ENCODE data around the gene ARHGAP24.

The ARHGAP24 gene

DNA sequence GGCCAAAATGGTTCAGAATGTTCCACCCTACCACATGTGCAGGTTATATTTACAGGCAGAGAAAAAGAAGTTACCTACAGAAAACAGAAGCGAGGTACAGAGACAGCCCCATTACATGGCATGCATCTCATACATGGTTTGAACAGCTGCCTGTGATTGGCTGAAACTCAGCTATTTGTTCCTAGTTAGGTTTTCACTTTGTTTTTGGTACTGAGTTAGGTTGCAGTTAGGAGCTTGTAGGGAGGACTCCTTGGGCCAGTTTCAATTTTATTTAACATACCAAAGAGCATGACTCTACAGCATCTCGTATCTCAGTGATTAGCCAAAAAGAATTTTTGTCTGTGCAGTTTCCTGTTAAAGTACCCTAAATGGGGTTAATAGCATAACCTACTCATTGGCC, 492.9 kb downstream of the ARHGAP24 start:
- no peaks in the 10 kb centered on the region for H3K27me3 ChIP-seq (ENCODE audit: control insufficient read depth in 1 of 2, insufficient read depth in 2 of 2, low read length in 2 of 2)
- no peak overlapping the region for H3K27ac ChIP-seq (ENCODE audit: low read depth, low read length)
- H3K4me1 ChIP-seq (ENCODE audit: control insufficient read depth in 1 of 2, insufficient read depth in 2 of 2, low read length in 2 of 2): no peaks in the 10 kb centered on the region
- no peak overlapping the region for H3K4me3 ChIP-seq (ENCODE audit: low read depth in 1 of 2, low read length in 2 of 2)
- H3K36me3 ChIP-seq (ENCODE audit: control insufficient read depth in 1 of 2, insufficient read depth in 2 of 2, low read length in 2 of 2): no peaks in the 10 kb centered on the region
- H3K9ac ChIP-seq (ENCODE audit: low read depth in 1 of 2, low read length in 2 of 2): no peak overlapping the region
- H3K9me3 ChIP-seq (ENCODE audit: control insufficient read depth in 1 of 2, low read length in 2 of 2): no peaks in the 10 kb centered on the region

DNA sequence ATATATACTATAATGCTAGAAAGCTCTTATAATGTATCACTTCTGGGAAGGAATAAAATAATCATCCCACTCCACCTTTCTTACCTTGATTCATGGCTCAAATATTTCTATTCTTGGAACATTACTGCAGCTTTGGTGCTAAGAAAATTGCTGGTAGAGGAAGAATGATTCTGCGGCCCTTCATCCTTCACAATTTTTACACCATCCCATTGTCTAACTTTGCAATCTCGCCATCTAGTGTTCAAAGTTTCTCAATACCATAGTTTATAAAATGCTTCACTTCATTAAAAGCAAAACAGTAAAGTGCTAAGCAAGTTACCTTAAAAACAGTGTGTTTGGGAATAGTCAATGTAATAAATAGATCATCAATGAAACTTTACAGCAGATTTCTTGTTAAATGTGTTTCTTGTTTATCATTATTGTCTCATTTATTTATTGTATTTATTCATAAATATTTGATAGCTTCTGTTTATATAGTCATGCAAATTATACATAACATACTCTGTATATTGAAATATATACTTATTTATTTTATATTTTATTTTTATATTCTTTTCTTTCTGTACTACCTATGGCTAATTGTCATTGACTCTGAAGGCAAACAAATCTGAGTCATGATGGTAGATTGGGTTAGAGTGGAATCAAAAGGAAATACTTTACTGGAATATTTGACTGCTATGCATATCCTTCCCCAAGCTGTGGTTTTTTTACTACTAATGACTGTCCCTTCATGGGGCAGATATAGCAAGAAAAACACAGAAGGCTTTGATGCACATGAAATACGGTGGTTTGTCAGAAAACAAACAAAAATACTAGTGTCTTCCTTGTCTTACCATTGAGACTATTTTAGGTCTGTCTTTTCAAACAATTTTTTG, 494.2 kb downstream of the ARHGAP24 start:
- Histone ChIP-seq H3K27me3 (ENCODE audit: control insufficient read depth in 1 of 2, insufficient read depth in 2 of 2, low read length in 2 of 2) (no peaks in the 10 kb centered on the region), H3K27ac (ENCODE audit: low read depth, low read length) (no peak overlapping the region), H3K36me3 (ENCODE audit: control insufficient read depth in 1 of 2, insufficient read depth in 2 of 2, low read length in 2 of 2) (no peaks in the 10 kb centered on the region), H3K9ac (ENCODE audit: low read depth in 1 of 2, low read length in 2 of 2) (no peak overlapping the region), H3K4me3 (ENCODE audit: low read depth in 1 of 2, low read length in 2 of 2) (no peak overlapping the region), H3K9me3 (ENCODE audit: control insufficient read depth in 1 of 2, low read length in 2 of 2) (no peaks in the 10 kb centered on the region), H3K4me1 (ENCODE audit: control insufficient read depth in 1 of 2, insufficient read depth in 2 of 2, low read length in 2 of 2) (no peaks in the 10 kb centered on the region)

DNA sequence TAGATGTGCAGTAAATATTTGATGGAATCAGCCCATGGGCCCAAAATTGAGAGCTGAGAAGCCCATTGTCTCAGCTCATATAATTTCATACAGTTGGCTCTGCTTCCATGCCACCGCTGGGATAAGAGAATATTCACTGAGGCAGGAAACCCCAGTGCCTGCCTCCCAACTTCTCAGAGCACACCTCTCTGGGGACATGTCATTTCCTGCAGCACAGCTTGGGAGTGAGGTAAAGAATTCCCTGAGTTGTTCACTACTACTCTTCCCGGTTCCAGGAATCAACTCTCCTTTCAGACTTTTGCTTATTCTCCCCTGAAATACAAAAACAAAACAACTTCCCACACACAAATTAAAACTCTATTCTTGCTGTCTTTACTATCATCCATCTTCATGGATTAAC, 495.6 kb downstream of the ARHGAP24 start:
- no peak overlapping the region for H3K4me3 ChIP-seq (ENCODE audit: low read depth in 1 of 2, low read length in 2 of 2)
- H3K9ac ChIP-seq (ENCODE audit: low read depth in 1 of 2, low read length in 2 of 2): no peak overlapping the region
- H3K36me3 ChIP-seq (ENCODE audit: control insufficient read depth in 1 of 2, insufficient read depth in 2 of 2, low read length in 2 of 2): no peaks in the 10 kb centered on the region
- no peak overlapping the region for H3K27ac ChIP-seq (ENCODE audit: low read depth, low read length)
- no peaks in the 10 kb centered on the region for H3K4me1 ChIP-seq (ENCODE audit: control insufficient read depth in 1 of 2, insufficient read depth in 2 of 2, low read length in 2 of 2)
- H3K27me3 ChIP-seq (ENCODE audit: control insufficient read depth in 1 of 2, insufficient read depth in 2 of 2, low read length in 2 of 2): no peaks in the 10 kb centered on the region
- H3K9me3 ChIP-seq (ENCODE audit: control insufficient read depth in 1 of 2, low read length in 2 of 2): no peaks in the 10 kb centered on the region

DNA sequence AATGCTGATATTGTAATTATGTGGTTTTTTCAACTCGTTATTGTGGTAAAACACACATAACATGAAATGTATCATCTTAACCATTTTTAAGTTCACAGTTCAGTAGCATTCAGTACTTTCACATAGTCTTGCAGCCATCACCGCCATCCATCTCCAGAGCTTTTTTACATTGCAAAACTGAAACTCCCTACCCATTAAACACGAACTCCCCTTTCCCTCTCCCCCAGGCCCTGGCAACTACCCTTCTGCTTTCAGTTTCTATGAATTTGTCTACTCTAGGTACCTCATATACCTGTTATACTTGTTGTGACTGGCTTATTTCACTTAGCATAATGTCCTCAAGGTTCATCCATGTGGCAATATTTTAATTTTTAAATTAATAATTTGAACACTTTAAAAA, 504.3 kb downstream of the ARHGAP24 start:
- H3K4me3 ChIP-seq (ENCODE audit: low read depth in 1 of 2, low read length in 2 of 2): no peak overlapping the region
- peaks cover 0 to 3% of the 10 kb centered on the region in 2 donors for H3K36me3 ChIP-seq (ENCODE audit: control insufficient read depth in 1 of 2, insufficient read depth in 2 of 2, low read length in 2 of 2)
- H3K27me3 ChIP-seq (ENCODE audit: control insufficient read depth in 1 of 2, insufficient read depth in 2 of 2, low read length in 2 of 2): no peaks in the 10 kb centered on the region
- H3K27ac ChIP-seq (ENCODE audit: low read depth, low read length): no peak overlapping the region
- H3K9me3 ChIP-seq (ENCODE audit: control insufficient read depth in 1 of 2, low read length in 2 of 2): no peaks in the 10 kb centered on the region
- no peak overlapping the region for H3K9ac ChIP-seq (ENCODE audit: low read depth in 1 of 2, low read length in 2 of 2)
- H3K4me1 ChIP-seq (ENCODE audit: control insufficient read depth in 1 of 2, insufficient read depth in 2 of 2, low read length in 2 of 2): no peaks in the 10 kb centered on the region

DNA sequence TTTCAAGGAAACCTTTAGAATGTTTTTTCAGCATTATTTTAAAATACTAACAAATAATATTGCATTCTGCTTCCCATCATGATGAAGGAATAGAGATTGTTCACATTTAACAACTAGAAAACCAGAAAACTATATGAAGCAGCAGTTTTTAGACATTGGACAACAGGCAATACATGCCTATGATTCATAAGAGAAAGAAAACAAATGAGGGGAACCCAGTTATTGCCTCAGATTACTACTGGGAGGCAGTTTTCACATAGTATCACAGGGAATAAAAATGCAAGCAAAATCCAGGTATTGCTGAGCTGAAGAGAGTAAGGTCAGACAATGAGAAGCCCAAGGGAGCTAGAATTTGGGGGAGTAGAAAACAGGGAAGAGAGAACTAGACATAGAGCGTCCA, 511.3 kb downstream of the ARHGAP24 start:
- H3K9ac ChIP-seq (ENCODE audit: low read depth in 1 of 2, low read length in 2 of 2): no peak overlapping the region
- H3K4me1 ChIP-seq (ENCODE audit: control insufficient read depth in 1 of 2, insufficient read depth in 2 of 2, low read length in 2 of 2): no peaks in the 10 kb centered on the region
- no peaks in the 10 kb centered on the region for H3K27me3 ChIP-seq (ENCODE audit: control insufficient read depth in 1 of 2, insufficient read depth in 2 of 2, low read length in 2 of 2)
- no peaks in the 10 kb centered on the region for H3K9me3 ChIP-seq (ENCODE audit: control insufficient read depth in 1 of 2, low read length in 2 of 2)
- H3K36me3 ChIP-seq (ENCODE audit: control insufficient read depth in 1 of 2, insufficient read depth in 2 of 2, low read length in 2 of 2): peaks cover 0 to 2% of the 10 kb centered on the region in 2 donors
- H3K4me3 ChIP-seq (ENCODE audit: low read depth in 1 of 2, low read length in 2 of 2): no peak overlapping the region
- H3K27ac ChIP-seq (ENCODE audit: low read depth, low read length): no peak overlapping the region

DNA sequence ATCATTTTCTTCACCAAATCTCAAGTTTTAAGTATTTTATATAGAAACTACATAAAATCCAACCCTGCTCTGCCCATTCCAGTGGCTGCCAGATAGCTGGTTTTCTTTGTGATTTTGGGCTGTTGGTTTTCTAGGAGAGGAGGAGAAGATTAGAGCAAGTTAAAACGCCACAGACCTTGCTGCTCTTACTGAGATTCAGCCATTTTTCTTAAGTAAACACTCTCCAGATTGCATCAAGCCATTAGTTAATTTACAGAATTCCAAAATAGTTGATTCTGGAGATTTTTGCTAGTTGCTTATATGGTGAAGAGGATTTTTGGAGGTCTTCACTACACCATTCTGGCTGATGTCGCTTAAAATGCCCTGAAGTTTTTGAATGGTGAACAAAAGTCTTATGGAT, 518.7 kb downstream of the ARHGAP24 start:
- H3K36me3 ChIP-seq (ENCODE audit: control insufficient read depth in 1 of 2, insufficient read depth in 2 of 2, low read length in 2 of 2): peaks cover 9 to 11% of the 10 kb centered on the region in 2 donors
- H3K4me3 ChIP-seq (ENCODE audit: low read depth in 1 of 2, low read length in 2 of 2): no peak overlapping the region
- H3K9me3 ChIP-seq (ENCODE audit: control insufficient read depth in 1 of 2, low read length in 2 of 2): no peaks in the 10 kb centered on the region
- H3K4me1 ChIP-seq (ENCODE audit: control insufficient read depth in 1 of 2, insufficient read depth in 2 of 2, low read length in 2 of 2): no peaks in the 10 kb centered on the region
- H3K27ac ChIP-seq (ENCODE audit: low read depth, low read length): no peak overlapping the region
- H3K9ac ChIP-seq (ENCODE audit: low read depth in 1 of 2, low read length in 2 of 2): no peak overlapping the region
- no peaks in the 10 kb centered on the region for H3K27me3 ChIP-seq (ENCODE audit: control insufficient read depth in 1 of 2, insufficient read depth in 2 of 2, low read length in 2 of 2)

DNA sequence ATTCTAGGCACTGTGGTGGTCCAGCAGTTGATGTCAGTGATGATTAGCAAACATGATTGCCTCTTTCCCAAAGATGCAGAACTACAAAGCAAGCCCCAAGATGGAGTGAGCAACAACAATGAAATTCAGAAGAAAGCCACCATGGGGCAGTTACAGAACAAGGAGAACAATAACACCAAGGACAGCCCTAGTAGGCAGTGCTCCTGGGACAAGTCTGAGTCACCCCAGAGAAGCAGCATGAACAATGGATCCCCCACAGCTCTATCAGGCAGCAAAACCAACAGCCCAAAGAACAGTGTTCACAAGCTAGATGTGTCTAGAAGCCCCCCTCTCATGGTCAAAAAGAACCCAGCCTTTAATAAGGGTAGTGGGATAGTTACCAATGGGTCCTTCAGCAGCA, 519.6 kb downstream of the ARHGAP24 start:
- Histone ChIP-seq H3K36me3 (ENCODE audit: control insufficient read depth in 1 of 2, insufficient read depth in 2 of 2, low read length in 2 of 2) (peaks cover 9 to 11% of the 10 kb centered on the region in 2 donors), H3K4me3 (ENCODE audit: low read depth in 1 of 2, low read length in 2 of 2) (no peak overlapping the region), H3K27me3 (ENCODE audit: control insufficient read depth in 1 of 2, insufficient read depth in 2 of 2, low read length in 2 of 2) (no peaks in the 10 kb centered on the region), H3K27ac (ENCODE audit: low read depth, low read length) (no peak overlapping the region), H3K9me3 (ENCODE audit: control insufficient read depth in 1 of 2, low read length in 2 of 2) (no peaks in the 10 kb centered on the region), H3K4me1 (ENCODE audit: control insufficient read depth in 1 of 2, insufficient read depth in 2 of 2, low read length in 2 of 2) (no peaks in the 10 kb centered on the region), H3K9ac (ENCODE audit: low read depth in 1 of 2, low read length in 2 of 2) (no peak overlapping the region)

DNA sequence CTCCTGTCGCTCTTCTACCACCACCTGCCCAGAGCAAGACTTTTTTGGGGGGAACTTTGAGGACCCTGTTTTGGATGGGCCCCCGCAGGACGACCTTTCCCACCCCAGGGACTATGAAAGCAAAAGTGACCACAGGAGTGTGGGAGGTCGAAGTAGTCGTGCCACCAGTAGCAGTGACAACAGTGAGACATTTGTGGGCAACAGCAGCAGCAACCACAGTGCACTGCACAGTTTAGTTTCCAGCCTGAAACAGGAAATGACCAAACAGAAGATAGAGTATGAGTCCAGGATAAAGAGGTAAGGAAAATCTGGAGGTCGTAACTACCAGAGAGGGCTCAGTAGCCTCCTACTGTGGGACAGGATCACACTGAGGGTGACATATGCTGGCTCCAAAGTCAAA, 520.4 kb downstream of the ARHGAP24 start:
- H3K27me3 ChIP-seq (ENCODE audit: control insufficient read depth in 1 of 2, insufficient read depth in 2 of 2, low read length in 2 of 2): no peaks in the 10 kb centered on the region
- no peak overlapping the region for H3K9ac ChIP-seq (ENCODE audit: low read depth in 1 of 2, low read length in 2 of 2)
- no peak overlapping the region for H3K27ac ChIP-seq (ENCODE audit: low read depth, low read length)
- no peaks in the 10 kb centered on the region for H3K4me1 ChIP-seq (ENCODE audit: control insufficient read depth in 1 of 2, insufficient read depth in 2 of 2, low read length in 2 of 2)
- no peak overlapping the region for H3K4me3 ChIP-seq (ENCODE audit: low read depth in 1 of 2, low read length in 2 of 2)
- peaks cover 9 to 11% of the 10 kb centered on the region in 2 donors for H3K36me3 ChIP-seq (ENCODE audit: control insufficient read depth in 1 of 2, insufficient read depth in 2 of 2, low read length in 2 of 2)
- no peaks in the 10 kb centered on the region for H3K9me3 ChIP-seq (ENCODE audit: control insufficient read depth in 1 of 2, low read length in 2 of 2)

DNA sequence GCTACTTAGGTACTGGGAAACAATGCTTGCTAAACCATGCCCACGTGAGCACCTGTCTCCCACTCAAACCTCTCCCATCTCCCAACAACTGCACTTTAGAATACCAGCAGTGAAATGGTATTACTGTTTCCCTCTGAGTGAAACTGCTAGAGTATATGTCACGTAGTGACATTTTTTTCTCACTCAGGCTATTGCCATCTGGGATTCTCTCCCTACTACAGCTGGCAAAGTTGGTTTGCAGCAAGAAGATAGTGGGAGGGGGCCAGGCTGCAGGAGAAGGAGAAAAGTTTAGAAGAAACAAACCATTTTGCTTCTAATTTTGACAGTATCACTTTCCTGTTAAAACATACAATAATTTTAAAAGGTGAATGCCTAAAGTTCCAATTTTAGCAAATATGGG, 526.6 kb downstream of the ARHGAP24 start:
- Histone ChIP-seq H3K4me1 (ENCODE audit: control insufficient read depth in 1 of 2, insufficient read depth in 2 of 2, low read length in 2 of 2) (no peaks in the 10 kb centered on the region), H3K9ac (ENCODE audit: low read depth in 1 of 2, low read length in 2 of 2) (no peak overlapping the region), H3K9me3 (ENCODE audit: control insufficient read depth in 1 of 2, low read length in 2 of 2) (no peaks in the 10 kb centered on the region), H3K27ac (ENCODE audit: low read depth, low read length) (no peak overlapping the region), H3K36me3 (ENCODE audit: control insufficient read depth in 1 of 2, insufficient read depth in 2 of 2, low read length in 2 of 2) (no peaks in the 10 kb centered on the region), H3K4me3 (ENCODE audit: low read depth in 1 of 2, low read length in 2 of 2) (no peak overlapping the region), H3K27me3 (ENCODE audit: control insufficient read depth in 1 of 2, insufficient read depth in 2 of 2, low read length in 2 of 2) (no peaks in the 10 kb centered on the region)

DNA sequence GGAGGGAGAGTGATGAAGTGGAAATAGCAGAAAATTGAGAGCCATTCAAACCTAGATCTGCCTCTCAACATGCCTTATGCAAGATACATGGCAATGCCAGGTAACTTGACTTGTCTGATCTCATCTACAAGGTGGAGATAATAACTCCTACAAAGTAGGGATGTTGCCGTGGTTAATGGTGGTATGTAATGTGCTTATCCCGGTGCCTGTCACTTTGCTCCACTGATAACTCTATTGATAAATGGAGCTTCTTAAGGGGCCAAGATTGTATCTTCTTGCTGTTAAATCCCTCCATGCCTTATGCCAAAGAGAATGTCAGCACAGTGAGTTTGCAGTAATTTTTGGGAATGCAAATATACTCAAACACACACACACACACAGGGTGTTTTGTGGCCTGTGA, 529.1 kb downstream of the ARHGAP24 start:
- Histone ChIP-seq H3K36me3 (ENCODE audit: control insufficient read depth in 1 of 2, insufficient read depth in 2 of 2, low read length in 2 of 2) (no peaks in the 10 kb centered on the region), H3K4me1 (ENCODE audit: control insufficient read depth in 1 of 2, insufficient read depth in 2 of 2, low read length in 2 of 2) (no peaks in the 10 kb centered on the region), H3K27me3 (ENCODE audit: control insufficient read depth in 1 of 2, insufficient read depth in 2 of 2, low read length in 2 of 2) (no peaks in the 10 kb centered on the region), H3K27ac (ENCODE audit: low read depth, low read length) (no peak overlapping the region), H3K9me3 (ENCODE audit: control insufficient read depth in 1 of 2, low read length in 2 of 2) (no peaks in the 10 kb centered on the region), H3K4me3 (ENCODE audit: low read depth in 1 of 2, low read length in 2 of 2) (no peak overlapping the region), H3K9ac (ENCODE audit: low read depth in 1 of 2, low read length in 2 of 2) (no peak overlapping the region)

Measured in duodenal mucosa (tissue), 2 donors.